ENCODE measurements around the gene WASF3.

The WASF3 gene

DNA sequence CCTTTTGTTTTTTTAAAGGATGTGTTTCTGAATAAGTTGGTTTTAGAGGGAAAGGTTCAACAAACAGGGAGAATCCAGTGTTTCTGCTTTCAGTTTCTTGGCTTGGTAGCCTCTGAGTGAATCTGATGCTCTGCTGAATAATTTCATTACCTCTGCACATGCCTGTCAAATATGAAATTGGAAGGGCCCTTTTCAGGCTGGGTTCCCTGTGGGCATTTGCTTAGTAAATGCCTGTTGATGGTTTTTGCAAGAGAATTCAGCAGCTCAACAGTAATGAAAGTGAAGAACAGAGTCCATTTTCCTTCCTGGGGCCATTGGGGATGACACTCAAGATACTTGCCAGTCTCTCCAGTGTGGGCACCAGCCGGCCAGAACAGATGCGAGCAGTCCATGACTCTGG, 128.8 kb downstream of the WASF3 start:
- DNase-seq: no peak

DNA sequence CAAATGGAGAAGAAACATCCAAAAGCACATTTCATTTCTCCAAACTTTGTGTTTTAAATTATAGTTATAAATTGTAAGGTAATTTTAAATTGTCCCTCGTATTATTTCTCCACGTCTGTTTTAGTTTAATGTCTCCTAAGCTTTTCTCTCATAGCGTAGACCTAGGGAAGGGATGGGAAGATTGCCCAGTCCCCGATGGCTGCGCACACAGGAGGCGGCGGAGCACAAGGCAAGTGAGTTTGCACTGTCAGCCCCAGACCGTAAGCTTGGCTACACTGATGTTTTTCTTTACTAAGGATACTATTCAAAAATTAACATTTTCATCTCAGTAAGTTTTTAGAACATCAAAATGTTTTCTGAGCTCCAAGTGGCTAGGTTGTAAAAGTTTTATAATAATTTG, 130.8 kb downstream of the WASF3 start:
- no peak for DNase-seq

DNA sequence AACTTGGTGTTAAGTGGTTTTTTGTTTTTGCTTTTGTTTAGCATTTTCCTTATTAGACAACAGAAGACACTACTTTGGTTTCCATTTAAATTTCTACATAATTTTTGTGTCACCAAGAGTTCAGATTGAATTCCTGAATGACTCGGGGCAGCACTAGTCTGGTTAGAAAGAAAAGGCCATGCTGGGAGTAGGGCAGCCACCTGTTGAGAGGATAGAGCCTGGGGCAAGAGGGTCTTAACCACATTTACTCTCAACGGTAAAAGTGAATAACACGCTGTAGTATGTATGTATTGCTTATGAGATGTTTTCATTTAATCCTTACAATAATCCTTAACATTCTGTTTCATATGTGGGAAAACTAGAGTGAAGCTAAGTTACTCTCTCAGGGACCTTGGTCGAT, 131.5 kb downstream of the WASF3 start:
- no peak for DNase-seq

DNA sequence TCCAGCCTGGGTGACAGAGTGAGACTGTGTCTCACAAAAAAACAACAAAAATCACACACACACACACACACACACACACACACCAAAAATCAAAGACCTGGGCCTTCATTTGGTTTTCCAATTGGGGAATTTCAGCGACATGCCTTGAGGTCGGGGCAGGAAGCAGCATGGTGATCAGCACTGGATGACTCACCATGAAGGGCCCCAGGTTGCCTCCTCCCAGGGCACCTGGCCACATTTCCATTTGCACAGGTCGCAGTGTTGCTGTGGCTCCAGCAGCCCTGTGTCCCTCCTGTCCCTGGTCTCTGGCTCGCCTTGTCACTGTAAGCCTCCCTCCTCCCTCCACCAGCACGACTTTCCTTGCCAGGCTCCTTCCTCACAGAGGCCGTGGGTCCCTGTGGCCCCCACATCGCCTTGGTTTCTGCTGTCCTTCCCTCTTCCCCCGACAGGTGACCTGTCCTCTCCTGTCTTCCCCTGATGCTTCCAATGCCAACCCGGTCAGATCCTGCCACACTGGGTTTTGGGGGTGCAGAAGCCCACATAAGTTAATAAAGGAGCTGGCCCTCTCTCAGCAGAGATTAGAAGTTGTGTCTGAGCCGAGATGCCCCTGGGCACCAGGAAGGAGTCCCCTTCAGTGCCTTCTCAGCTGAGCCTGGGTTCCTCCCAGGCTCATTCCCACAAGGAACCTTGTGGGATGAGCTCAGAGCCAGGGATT, 136.4 kb downstream of the WASF3 start:
- no peak for DNase-seq

DNA sequence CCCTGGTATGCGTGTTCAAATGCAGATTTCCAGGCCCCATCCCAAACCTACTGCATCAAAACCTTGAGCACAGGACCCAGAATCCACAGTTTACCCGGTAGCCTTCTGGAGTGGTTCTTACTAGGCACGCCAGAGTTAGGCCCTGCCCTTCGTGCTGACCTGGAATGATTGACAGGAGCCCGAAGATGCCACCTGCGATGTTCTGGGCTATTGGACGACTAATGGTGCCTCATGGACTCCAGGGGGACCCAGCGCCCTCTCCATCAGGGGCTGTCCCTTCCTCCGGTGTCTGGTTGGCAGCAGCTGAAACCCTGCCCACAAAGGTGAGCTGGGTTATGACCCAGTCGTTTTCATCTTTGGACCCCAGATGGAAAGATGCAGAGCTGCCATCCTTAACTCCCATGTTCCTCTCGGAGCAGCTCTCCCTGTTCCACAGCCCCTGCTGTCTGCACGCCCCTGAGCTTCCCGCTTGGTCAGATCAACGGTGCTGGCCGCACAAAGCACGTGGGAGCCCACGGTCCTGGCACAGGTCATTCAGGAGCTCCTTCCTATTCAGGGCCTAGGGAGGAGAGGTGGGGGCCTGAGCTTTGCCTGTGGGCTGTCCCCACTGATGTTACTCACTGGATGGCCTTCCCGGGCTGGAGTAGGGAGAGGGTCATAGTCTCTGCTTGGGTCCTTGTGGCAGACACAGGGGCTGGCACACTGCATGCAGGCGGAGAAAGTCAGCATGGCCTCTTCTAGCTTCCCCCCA, 137.3 kb downstream of the WASF3 start:
- no peak for DNase-seq

DNA sequence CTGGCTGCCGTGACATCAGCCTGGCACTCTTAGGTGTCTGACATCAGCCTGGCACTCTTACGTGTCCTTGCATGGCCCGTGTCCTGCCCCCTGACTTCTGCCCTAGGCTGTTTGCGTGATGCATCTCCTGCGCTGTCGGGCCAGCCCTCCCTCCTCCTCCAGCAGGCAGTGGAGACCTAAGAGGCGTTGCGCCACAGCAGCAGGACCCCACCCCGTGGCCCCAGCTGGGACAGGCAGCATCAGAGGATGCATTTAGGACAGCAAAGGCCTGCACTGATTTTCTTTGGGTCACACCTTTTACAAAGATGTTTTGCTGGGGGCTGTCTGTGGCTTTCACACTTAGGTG, 137.8 kb downstream of the WASF3 start:
- no peak for DNase-seq

DNA sequence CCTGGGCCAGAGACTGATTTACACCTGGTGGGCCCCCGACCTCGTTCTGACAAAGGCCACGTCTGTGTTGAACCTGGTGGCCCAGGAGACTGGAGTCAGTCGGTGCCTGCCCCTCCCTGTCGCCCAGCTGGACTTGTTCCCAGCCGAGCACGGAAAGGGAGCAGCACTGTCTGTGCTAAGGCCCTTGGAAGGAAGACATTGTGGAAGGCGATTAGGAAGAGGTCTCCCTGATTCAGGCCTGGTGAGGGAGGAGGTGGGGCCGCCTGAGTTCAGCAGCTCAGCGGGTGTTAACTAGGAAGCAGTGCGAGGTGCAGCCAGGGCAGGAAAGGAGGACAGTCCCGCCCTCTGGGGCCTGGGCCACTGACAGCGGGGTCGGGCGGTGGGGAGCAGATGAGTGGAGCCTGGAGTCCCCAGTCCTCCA, 138.4 kb downstream of the WASF3 start:
- no peak for DNase-seq

DNA sequence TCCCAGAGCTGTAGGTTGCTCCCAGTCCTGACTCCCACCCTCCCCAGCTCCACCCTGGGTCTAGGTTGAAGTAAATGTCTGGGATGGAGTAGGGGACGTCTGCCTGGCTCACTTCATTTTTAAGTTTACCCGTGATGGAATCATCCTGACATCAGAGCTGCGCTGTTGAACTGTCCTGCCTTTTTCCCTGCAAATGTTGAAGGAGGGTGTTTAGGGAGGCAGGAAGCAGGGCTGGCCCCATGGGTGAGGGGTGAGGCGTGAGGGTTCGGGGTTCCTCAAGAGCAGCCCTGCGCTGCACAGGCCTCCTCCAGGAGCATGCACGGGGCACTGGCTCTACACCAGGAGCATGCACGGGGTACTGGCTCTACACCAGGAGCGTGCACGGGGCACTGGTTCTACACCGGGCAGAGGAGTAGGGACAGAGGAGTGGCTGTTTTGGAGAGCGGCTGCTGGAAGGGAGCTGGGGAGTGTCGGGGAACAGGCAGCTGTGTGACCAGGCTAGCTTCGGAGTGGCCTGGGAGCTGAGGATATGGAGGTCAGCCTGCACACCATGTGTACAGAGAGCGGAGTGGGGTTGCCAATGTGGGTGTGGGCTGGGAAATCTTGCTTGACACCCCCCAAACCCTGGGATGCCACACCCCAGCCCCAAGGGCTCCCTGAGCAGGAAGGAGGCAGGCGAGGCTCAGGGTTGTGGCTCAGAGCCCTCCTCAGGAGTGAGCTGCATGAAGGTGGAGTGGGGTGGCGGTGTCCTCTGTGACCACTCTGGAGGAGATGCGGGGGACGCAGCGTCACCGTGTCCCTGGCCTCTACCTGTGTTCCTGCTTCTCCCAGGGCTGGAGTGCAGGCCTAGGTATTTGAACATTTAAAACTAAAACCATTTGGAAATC, 139.8 kb downstream of the WASF3 start:
- DNase-seq: no peak

DNA sequence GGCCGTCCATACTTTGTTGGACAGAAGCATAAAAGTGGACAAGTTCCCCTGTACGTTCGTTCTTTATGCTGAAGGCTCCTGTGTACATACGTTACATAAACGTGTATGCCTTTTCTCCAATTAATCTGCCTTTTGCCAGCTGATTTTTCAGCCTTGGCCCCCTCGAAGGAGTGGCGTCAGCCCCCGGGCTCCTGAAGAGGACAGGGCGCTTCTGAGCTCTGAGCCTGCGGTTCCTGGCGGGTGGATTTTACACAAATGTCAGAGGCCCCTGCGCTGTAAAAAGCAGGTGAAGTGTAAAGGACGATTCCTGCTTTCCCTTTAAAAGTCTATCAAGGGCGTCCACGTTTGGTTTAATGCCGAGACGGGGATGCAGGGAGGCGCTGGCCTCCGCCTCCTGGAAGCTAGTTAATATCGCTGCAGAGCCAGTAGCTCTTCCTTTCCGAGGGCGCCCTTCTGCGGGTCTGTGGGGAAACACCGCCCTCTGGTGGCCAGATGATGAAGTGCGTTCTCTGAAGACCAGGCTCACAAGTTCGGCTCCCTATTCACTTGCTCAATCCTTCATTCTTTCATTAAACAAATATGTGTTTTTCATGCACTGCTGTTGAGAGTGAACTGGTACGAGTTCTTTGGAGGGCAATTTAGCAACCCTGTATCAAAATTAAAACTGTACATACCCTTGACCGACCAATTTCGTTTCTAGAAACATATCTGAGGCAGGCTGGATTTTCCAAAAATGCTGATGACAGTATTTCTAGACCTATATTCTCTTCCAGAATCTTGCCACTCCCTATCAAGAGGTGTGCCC, 141.1 kb downstream of the WASF3 start:
- DNase-seq: peak; percentile 77

DNA sequence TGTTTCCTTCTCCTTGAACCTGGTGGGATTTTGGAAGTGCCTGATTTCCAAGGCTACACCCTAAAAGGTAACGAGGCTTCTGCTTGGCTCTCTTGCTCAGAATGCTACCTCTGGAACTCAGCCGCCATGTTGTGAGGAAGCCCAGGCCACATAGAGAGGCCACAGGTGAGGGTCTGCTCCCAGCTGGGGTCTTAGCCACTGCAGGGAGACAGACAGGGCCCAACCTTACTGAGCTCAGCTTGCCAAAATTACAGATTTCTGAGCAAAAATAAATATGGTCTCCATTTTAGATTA, 141.7 kb downstream of the WASF3 start:
- no peak for DNase-seq

DNA sequence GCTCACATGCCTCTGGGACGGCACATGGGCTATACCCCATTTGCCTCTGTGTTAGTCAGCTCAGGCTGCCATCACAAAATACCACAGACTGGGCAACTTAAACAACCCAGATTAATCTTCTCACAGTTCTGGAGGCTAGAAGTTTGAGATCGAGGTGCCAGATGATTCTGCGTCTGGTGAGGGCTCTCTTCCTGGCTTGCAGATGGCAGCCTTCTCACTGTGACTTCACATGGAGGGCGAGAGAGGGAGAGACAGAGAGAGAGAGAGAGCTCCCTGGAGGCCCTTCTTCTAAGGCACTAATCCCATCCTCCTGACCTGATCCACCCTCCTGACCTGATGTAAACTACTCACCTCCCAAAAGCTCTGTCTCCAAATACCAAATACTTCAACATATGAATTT, 148.1 kb downstream of the WASF3 start:
- no peak for DNase-seq

DNA sequence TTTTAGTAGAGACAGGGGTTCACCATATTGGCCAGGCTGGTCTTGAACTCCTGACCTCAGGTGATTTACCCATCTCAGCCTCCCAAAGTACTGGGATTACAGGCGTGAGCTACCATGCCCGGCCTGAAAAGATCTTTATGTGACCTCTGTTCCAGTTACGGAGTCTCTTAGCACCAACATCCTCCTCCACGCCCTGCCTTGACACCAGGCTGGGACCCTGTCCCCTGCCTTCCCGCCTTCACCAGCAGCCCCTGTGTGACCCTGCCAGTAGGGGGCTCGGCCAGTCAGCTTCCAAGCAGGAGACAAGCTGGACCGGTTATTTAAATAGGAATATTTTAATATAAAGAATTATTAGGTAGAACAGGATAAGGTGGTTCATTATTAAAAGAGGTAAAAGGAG, 148.9 kb downstream of the WASF3 start:
- no peak for DNase-seq

DNA sequence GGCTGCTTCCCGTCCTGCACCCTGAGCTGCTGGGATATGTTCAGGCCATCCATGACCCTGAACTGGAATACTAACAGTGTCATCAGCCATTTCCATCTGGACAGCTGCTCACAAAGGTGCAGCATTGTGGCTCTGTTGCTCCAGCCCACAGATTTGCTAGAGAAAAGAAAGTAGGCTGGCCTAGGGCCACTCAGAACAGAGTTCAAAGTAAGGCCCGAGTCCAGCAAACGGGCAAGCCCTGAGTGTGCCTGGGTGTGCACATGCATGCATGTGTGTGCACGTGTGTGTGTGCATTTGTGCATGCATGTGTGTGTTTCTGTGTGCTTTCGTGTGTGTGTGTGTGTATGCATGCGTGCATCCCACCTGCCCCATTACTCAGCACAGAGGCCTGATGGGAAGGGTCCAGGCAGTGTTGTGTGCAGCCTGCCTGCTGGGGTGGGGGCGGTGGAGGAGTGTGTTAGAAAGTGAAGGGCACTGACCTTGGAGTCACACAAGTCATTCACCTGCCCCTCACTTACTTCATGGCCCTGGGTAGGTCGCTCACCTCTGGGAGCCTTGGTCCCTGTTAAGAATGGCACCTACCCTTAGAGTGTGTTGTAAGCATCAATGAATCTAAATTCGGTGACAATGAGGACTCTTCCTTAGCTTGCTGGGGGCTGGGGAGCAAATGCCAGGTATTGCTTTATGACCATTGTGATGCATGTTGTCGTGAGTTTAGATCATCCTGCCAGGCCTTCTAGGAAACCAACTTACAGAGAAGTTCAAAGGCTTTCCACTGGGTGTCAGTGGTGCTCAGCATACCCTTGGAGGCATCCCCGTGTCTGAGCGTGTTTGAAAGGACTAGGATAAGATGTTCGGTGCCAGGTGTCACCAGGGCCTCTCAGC, 149.9 kb downstream of the WASF3 start:
- DNase-seq: peak; percentile 51

DNA sequence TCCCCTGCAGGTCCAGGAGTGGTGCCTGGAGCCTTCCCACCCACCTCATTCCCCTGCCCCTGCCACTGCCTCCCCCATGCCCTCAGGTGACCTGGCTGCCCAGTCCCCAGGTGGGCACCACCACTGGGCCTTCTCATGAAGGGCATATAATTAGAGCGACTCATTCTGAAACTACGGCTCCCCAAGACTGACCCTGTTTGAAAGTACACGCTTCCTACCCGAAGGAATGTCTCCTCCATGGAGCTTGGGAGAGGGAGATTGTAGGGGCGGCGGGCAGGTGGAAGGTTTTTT, 150.5 kb downstream of the WASF3 start:
- no peak for DNase-seq

DNA sequence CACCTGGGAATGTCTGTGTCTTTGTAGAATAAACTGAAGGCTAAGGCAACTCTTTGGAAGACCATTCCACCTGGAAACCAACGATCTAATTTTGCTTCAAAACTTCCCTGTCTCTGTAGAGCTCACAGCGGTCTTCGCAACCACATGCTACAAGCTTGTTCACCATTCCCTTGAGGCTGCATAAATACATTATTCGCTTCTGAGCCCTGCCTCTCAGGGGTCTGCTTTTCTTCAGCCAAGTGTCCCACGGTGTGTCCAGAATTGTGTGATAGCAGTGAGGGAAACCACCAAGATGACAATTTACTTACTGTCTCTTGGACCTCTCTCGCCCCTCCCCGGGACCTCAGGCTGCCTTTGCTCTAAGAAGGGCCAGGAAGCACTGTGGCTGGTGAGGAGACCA, 152.0 kb downstream of the WASF3 start:
- DNase-seq: no peak

DNA sequence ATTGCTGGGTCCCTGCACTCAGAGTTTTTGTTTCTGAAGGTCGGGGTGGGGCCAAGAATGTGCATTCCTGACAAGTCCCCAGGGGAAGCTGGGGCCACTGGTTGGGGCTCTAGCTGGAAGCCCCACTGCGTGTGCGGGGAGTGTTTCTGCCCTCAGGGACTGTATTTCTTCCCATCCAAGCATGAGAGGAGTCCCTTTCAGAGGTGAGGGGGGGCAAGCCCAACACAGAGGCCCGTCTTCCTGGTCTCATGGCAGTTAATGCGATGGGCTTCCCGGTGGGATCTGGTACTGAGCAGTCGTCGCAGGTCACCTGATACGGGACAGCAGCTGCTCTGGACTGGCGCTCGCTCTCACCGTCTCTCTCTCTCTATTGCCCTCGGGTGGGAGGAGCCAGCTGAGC, 152.7 kb downstream of the WASF3 start:
- no peak for DNase-seq

DNA sequence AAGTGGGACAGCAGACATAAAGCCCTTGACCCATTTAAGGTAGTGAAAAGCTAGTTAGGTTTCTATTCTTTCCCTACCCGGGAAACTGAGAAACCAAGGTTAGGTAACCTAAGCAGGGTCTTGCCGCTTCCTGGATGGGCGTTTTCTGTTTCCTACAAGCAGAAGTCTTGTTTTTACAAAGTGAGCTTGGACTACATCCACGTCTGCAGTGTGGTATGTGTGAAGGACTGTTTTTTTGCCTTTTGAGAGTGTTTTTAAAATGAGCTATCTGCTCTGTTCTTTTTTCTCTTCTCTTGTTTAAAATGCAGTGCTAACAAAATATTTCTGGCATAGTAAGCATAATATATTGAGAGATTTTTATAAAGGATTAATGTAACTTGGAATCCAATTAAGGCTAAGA, 153.7 kb downstream of the WASF3 start:
- no peak for DNase-seq

DNA sequence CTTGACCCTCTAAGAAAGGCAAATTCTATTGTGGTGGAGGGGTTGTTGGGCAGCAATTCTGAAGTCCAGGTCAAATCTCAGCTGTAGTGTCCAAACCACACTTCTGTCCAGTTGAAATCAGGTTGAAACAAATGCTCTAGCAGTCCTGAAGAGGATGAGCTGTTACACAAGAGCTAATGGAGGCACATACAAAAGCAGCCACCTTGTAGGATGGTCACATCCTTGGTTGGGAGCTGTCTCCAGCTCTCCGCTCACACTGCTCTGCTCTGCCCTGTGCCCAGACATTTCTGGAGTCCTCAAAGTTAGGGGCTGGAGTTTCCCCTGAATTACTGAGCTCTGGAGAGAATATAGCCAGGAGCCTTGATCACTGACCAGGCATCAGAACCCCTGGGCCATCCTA, 155.9 kb downstream of the WASF3 start:
- DNase-seq: no peak

DNA sequence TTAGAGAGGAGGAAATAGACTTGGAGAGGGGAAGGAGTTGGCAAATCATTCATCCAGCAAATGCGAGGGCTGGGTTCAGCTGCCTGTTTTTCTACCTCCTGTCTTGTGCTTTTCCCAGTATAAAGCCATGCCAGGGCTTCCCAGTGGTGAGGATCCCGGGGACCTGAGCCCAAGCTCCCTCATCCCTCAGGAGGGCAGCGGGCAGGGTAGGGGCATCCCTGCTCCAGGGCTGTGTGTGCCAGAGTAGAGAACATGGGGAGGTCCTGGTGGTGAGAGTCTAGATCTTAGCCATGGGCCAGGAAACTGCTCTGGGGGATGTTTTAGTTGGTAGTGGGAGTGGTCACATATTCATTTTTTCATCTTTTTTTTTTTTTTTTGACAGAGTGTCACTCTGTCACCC, 159.5 kb downstream of the WASF3 start:
- DNase-seq: no peak

DNA sequence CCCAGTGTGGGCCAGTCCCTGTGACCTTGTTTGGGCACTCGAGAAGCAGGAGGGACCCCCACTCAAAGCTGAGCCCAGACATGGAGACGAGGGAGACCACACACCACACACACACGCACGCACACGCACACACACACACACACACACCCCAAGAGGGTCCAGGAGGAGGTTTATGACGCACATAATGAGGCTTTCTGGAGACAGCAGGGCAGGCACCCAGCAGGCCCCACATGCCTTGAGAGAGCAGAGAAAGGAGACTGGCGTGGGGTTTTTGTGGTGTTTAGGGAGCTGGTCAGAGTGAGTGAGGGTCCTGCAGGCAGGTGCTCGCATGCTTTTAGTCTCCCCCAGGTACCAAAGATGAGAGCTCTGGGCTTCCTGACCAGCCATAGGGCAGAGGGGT, 160.7 kb downstream of the WASF3 start:
- DNase-seq: no peak

DNA sequence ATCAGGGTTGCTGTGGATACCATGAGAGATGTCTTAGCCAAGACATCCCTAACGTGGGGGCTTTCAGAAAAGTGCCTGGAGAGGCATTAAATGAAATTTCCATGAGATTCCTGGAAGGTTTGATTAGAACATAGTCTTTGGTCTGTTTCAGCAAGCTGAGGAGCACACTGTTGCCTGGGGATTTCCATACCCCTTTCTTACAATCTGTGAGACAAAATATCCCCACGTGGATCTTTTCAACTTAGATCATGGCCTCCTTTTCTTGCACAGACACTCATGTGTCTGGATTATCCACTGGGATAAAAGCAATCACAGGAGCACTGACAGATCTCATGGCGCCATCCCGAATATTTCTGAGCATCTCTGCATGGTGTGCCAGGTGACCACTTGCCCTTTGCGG, 161.4 kb downstream of the WASF3 start:
- no peak for DNase-seq

DNA sequence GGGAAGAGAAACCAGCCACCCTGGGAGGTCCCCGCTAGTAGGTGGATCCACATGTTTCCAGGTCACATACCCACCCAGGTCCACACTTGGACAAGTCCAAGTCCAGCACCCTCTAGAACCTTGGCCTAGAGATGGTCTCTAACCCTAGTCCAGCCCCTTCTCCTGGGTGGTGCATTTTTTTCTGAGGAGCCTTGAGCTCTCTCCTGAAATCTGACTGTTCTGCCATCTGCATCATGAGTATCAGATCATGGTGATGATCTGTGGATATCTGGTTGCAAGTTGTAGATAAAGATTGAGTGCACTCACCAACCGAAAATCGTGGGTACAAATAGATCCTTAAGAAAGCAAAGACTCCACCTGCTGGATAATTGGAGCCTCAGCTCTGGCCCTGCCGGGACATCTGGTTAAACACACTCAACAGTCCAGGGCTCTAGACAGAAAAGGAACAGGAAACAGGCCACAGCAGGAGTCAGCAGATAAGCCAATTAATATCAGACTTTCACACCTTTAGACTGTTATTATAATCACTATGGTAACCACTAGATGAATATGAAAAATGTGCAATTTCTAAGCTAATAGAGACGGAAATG, 162.0 kb downstream of the WASF3 start:
- peak; percentile 7 for DNase-seq

Measured in OCI-M1 (cell line).